Astrocyte of the spinal cord (primary cell): ENCODE measurements around the gene THRAP3.
"Not testable (repeated sequence)": the region's sequence is repeated elsewhere in the genome, so short reads cannot be mapped to it uniquely, and the experiment has no call there.

Source experiments
- DNase-seq: peaks from one replicate; pipeline ENCODE4 v3.0.0; 2011; ENCODE audit warnings: low read depth, low spot score
- H3K4me3 ChIP-seq: 2 replicates; pipeline ENCODE4 v1.5.1; 2011; ENCODE audit warnings: low read depth, mild to moderate bottlenecking, low read length, moderate library complexity
- CTCF ChIP-seq: IDR thresholded peaks from 2 replicates; pipeline ENCODE4 v1.5.1; 2012; ENCODE audit warnings: low read depth, mild to moderate bottlenecking, low read length, inconsistent platforms
- in situ Hi-C: cut with HindIII; loops from 2 replicates; pipeline ENCODE4 v1.10.0; 2017; ENCODE audit warnings: low sequenced_read_pairs

The THRAP3 gene

DNA sequence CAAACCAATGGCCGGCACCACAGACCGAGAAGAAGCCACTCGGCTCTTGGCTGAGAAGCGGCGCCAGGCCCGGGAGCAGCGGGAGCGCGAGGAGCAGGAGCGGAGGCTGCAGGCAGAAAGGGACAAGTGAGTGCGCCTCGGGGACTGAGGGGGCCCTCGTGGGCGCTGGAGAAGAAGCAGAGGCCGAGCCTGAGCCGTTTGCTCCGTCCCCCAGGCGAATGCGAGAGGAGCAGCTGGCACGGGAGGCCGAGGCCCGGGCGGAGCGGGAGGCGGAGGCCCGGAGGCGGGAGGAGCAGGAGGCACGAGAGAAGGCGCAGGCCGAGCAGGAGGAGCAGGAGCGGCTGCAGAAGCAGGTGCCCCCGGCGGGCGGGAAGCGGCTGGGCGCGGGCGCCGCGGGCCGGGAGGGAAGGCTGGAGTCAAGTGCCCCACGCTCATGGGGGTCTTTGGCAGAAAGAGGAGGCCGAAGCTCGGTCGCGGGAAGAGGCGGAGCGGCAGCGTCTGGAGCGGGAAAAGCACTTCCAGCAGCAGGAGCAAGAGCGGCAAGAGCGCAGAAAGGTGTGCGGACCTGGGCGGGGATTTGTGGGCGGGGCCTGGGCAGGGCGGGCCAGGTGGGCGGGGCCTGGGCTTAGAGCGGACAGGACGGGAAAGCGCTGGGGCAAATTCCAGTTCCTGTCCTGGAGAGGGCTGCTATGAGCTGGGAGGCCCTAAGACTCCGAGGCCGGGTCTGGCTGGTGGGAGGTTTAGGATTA, 45.6 kb upstream of the THRAP3 start:
- in situ Hi-C loops: no loop called here
- H3K4me3 ChIP-seq: no peak overlapping the region
- no peak for TF ChIP-seq CTCF
- no peak for DNase-seq

- in situ Hi-C loops: no loop called here
- no peak for TF ChIP-seq CTCF
- no peak overlapping the region for H3K4me3 ChIP-seq
- DNase-seq: no peak
Measured at GRCh38 chr1:36179220-36179600, 45.0 kb upstream of the THRAP3 start.

- no peak overlapping the region for H3K4me3 ChIP-seq
- in situ Hi-C loops: no loop called here
- no peak for TF ChIP-seq CTCF
- no peak for DNase-seq
Measured at GRCh38 chr1:36182734-36183133, 41.5 kb upstream of the THRAP3 start.

DNA sequence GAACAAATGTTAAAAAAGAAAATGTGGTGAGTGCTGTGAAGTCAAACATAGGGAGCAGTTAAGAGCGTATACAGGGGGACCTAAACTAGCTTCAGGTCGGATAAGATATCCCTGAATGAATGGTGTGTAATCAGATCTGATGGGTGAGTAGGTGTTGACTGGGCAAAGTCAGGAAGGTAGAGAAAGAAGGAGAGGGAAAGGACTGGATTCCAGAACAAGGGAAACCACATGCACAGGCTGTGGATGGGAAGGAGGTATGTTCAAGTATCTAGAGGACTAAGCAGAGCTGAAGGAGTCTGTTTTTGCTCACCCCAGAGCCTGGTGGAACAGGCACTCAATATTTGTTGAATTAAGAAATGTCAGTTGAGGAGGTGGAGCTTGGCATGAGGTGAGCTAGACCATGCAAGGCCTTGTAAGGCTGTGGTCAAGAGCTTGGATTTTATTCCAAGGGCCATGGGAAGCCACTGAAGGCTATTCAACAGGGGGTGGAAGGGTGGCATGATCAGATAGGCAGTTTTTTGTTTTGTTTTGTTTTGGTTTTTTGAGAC, 40.9 kb upstream of the THRAP3 start:
- DNase-seq: no peak
- in situ Hi-C loops: no loop called here
- TF ChIP-seq CTCF: no peak

GRCh38 chr1:36187800-36188593, 36.2 kb upstream of the THRAP3 start:
- TF ChIP-seq CTCF: peak; percentile 89
- DNase-seq: peak; percentile 89
- H3K4me3 ChIP-seq: no peak overlapping the region
- in situ Hi-C loops: no loop called here

More for the DNA sequence above, 40.9 kb upstream of the THRAP3 start:
- H3K4me3 ChIP-seq: no peak overlapping the region

- in situ Hi-C loops, DNase-seq: not testable (repeated sequence)
Measured at GRCh38 chr1:36196805-36197204, 27.4 kb upstream of the THRAP3 start.

GRCh38 chr1:36198641-36199040, 25.6 kb upstream of the THRAP3 start:
- DNase-seq: no peak
- H3K4me3 ChIP-seq: no peak overlapping the region
- TF ChIP-seq CTCF: no peak
- in situ Hi-C loops: no loop called here

More at GRCh38 chr1:36196805-36197204, 27.4 kb upstream of the THRAP3 start:
- not testable (repeated sequence) for H3K4me3 ChIP-seq
